ENCODE measurements around the gene KPNA6. TPM values are rescaled to one million over a fixed set of nuclear protein-coding genes. Genes with fewer than 3 reads are reported as not detected.
"Not testable (repeated sequence)": the region's sequence is repeated elsewhere in the genome, so short reads cannot be mapped to it uniquely, and the experiment has no call there.

KPNA6 gene
- total and polyA plus RNA-seq, 3 experiments from 2014 or later: 29.3 to 96.7 (median 91.8) TPM

GRCh38 chr1:32128479-32128878 lies 20.6 kb downstream of the KPNA6 start:
- Mint-ChIP-seq H3K9me3 (no peaks in the 10 kb centered on the region), H3K4me1 (peaks cover 36 to 65% (median 42%) of the 10 kb centered on the region in 3 donors), H3K27ac (peak overlapping the region in 2 of 8 donors; percentile 27 to 31), H3K4me3 (no peak overlapping the region), H3K36me3 (peaks cover 0 to 35% (median 2%) of the 10 kb centered on the region in 3 donors), H3K27me3 (no peaks in the 10 kb centered on the region)
- ChIA-PET CTCF (no interaction called here), POLR2A (no interaction called here)
- no peaks in the 10 kb centered on the region for H3K27me3 ChIP-seq (ENCODE audit: insufficient read depth, low read length, poor library complexity, severe bottlenecking)
- H3K4me3 ChIP-seq (ENCODE audit: low read length): no peak overlapping the region
- peaks cover 30% of the 10 kb centered on the region for H3K4me1 ChIP-seq (ENCODE audit: insufficient read depth, low read length)
- H3K36me3 ChIP-seq (ENCODE audit: insufficient read depth, low read length): no peaks in the 10 kb centered on the region
- H3K9me3 ChIP-seq (ENCODE audit: low read length): no peaks in the 10 kb centered on the region
- peak overlapping the region; percentile 28 for H3K27ac ChIP-seq (ENCODE audit: low read depth, low read length)
- no peak for DNase-seq

- no peaks in the 10 kb centered on the region for H3K27me3 Mint-ChIP-seq
- Histone ChIP-seq H3K9me3 (ENCODE audit: low read length) (no peaks in the 10 kb centered on the region), H3K27me3 (ENCODE audit: insufficient read depth, low read length, poor library complexity, severe bottlenecking) (no peaks in the 10 kb centered on the region), H3K4me3 (ENCODE audit: low read length) (no peak overlapping the region), H3K36me3 (ENCODE audit: insufficient read depth, low read length) (no peaks in the 10 kb centered on the region), H3K4me1 (ENCODE audit: insufficient read depth, low read length) (peaks cover 29% of the 10 kb centered on the region), H3K27ac (ENCODE audit: low read depth, low read length) (no peak overlapping the region)
- ChIA-PET CTCF (interaction anchor here (0.9 kb wide), 1 partner anchor 19 kb away, joined by 3 read pairs; no protein-coding TSS in a partner anchor), POLR2A (no interaction called here)
- no peak overlapping the region for H3K4me3 Mint-ChIP-seq
- peak overlapping the region in 1 of 8 donors; percentile 85 for H3K27ac Mint-ChIP-seq
- H3K9me3 Mint-ChIP-seq: no peaks in the 10 kb centered on the region
- H3K4me1 Mint-ChIP-seq: peaks cover 36 to 66% (median 42%) of the 10 kb centered on the region in 3 donors
- H3K36me3 Mint-ChIP-seq: peaks cover 0 to 38% (median 3%) of the 10 kb centered on the region in 3 donors
- no peak for DNase-seq
These were observed 21.1 kb downstream of the KPNA6 start for GRCh38 chr1:32128964-32129363.

- Mint-ChIP-seq H3K36me3 (peaks cover 0 to 47% (median 5%) of the 10 kb centered on the region in 3 donors), H3K4me1 (peaks cover 28 to 62% (median 43%) of the 10 kb centered on the region in 3 donors)
- H3K4me3 Mint-ChIP-seq; H3K4me3 ChIP-seq (ENCODE audit: low read length); H3K27ac Mint-ChIP-seq; H3K9me3 Mint-ChIP-seq; H3K4me1 ChIP-seq (ENCODE audit: insufficient read depth, low read length); CTCF ChIA-PET; H3K27me3 Mint-ChIP-seq; H3K36me3 ChIP-seq (ENCODE audit: insufficient read depth, low read length); H3K9me3 ChIP-seq (ENCODE audit: low read length); POLR2A ChIA-PET; H3K27me3 ChIP-seq (ENCODE audit: insufficient read depth, low read length, poor library complexity, severe bottlenecking); H3K27ac ChIP-seq (ENCODE audit: low read depth, low read length); DNase-seq: not testable (repeated sequence)
These were observed 26.1 kb downstream of the KPNA6 start for GRCh38 chr1:32133950-32134280.

- no peaks in the 10 kb centered on the region for H3K27me3 Mint-ChIP-seq
- POLR2A ChIA-PET: no interaction called here
These were observed 29.3 kb downstream of the KPNA6 start for GRCh38 chr1:32137111-32137510.

GRCh38 chr1:32138965-32139364 lies 31.1 kb downstream of the KPNA6 start:
- H3K27ac Mint-ChIP-seq: peak overlapping the region in 6 of 8 donors; percentile 4 to 73 (median 27)
- peaks cover 0 to 28% (median 9%) of the 10 kb centered on the region in 3 donors for H3K36me3 Mint-ChIP-seq
- H3K4me1 Mint-ChIP-seq: peaks cover 53 to 78% (median 76%) of the 10 kb centered on the region in 3 donors
- DNase-seq: no peak
- Histone ChIP-seq H3K27ac (ENCODE audit: low read depth, low read length) (no peak overlapping the region), H3K4me3 (ENCODE audit: low read length) (no peak overlapping the region), H3K9me3 (ENCODE audit: low read length) (no peaks in the 10 kb centered on the region), H3K27me3 (ENCODE audit: insufficient read depth, low read length, poor library complexity, severe bottlenecking) (no peaks in the 10 kb centered on the region), H3K36me3 (ENCODE audit: insufficient read depth, low read length) (no peaks in the 10 kb centered on the region), H3K4me1 (ENCODE audit: insufficient read depth, low read length) (peaks cover 14% of the 10 kb centered on the region)
- ChIA-PET CTCF (no interaction called here), POLR2A (no interaction called here)
- H3K27me3 Mint-ChIP-seq: no peaks in the 10 kb centered on the region
- no peak overlapping the region for H3K4me3 Mint-ChIP-seq
- no peaks in the 10 kb centered on the region for H3K9me3 Mint-ChIP-seq

More at GRCh38 chr1:32137111-32137510, 29.3 kb downstream of the KPNA6 start:
- Histone ChIP-seq H3K27ac (ENCODE audit: low read depth, low read length) (no peak overlapping the region), H3K4me1 (ENCODE audit: insufficient read depth, low read length) (peaks cover 7% of the 10 kb centered on the region), H3K9me3 (ENCODE audit: low read length) (no peaks in the 10 kb centered on the region), H3K36me3 (ENCODE audit: insufficient read depth, low read length) (no peaks in the 10 kb centered on the region), H3K4me3 (ENCODE audit: low read length) (no peak overlapping the region), H3K27me3 (ENCODE audit: insufficient read depth, low read length, poor library complexity, severe bottlenecking) (no peaks in the 10 kb centered on the region)
- Mint-ChIP-seq H3K4me1 (peaks cover 41 to 69% (median 59%) of the 10 kb centered on the region in 3 donors), H3K4me3 (no peak overlapping the region), H3K36me3 (peaks cover 0 to 32% (median 10%) of the 10 kb centered on the region in 3 donors), H3K27ac (no peak overlapping the region), H3K9me3 (no peaks in the 10 kb centered on the region)
- DNase-seq: no peak
- CTCF ChIA-PET: no interaction called here

- Mint-ChIP-seq H3K36me3 (peaks cover 0 to 26% (median 5%) of the 10 kb centered on the region in 3 donors), H3K4me1 (peaks cover 57 to 76% (median 75%) of the 10 kb centered on the region in 3 donors), H3K9me3 (peaks cover 0 to 6% (median 1%) of the 10 kb centered on the region in 5 donors), H3K27me3 (no peaks in the 10 kb centered on the region), H3K4me3 (peak overlapping the region in 1 of 7 donors; percentile 37), H3K27ac (peak overlapping the region in 4 of 8 donors; percentile 24 to 82 (median 52))
- ChIA-PET CTCF (no interaction called here), POLR2A (no interaction called here)
- Histone ChIP-seq H3K36me3 (ENCODE audit: insufficient read depth, low read length) (no peaks in the 10 kb centered on the region), H3K27ac (ENCODE audit: low read depth, low read length) (no peak overlapping the region), H3K4me1 (ENCODE audit: insufficient read depth, low read length) (peaks cover 14% of the 10 kb centered on the region), H3K4me3 (ENCODE audit: low read length) (no peak overlapping the region), H3K27me3 (ENCODE audit: insufficient read depth, low read length, poor library complexity, severe bottlenecking) (no peaks in the 10 kb centered on the region), H3K9me3 (ENCODE audit: low read length) (no peaks in the 10 kb centered on the region)
- DNase-seq: no peak
These were observed 34.8 kb downstream of the KPNA6 start for GRCh38 chr1:32142446-32143301.

- H3K9me3 ChIP-seq (ENCODE audit: low read length); H3K27ac ChIP-seq (ENCODE audit: low read depth, low read length); H3K4me3 ChIP-seq (ENCODE audit: low read length); CTCF ChIA-PET; H3K36me3 ChIP-seq (ENCODE audit: insufficient read depth, low read length); POLR2A ChIA-PET; DNase-seq; H3K27me3 ChIP-seq (ENCODE audit: insufficient read depth, low read length, poor library complexity, severe bottlenecking); H3K27me3 Mint-ChIP-seq: not testable (repeated sequence)
- H3K4me1 Mint-ChIP-seq: peaks cover 53 to 74% (median 70%) of the 10 kb centered on the region in 3 donors
- peaks cover 6 to 32% (median 6%) of the 10 kb centered on the region in 3 donors for H3K36me3 Mint-ChIP-seq
- H3K4me3 Mint-ChIP-seq: peak overlapping the region in 1 of 7 donors; percentile 37
- peak overlapping the region in 1 of 8 donors; percentile 7 for H3K27ac Mint-ChIP-seq
- H3K9me3 Mint-ChIP-seq: peaks cover 0 to 11% (median 7%) of the 10 kb centered on the region in 5 donors
- peaks cover 14% of the 10 kb centered on the region for H3K4me1 ChIP-seq (ENCODE audit: insufficient read depth, low read length)
These were observed 35.4 kb downstream of the KPNA6 start for GRCh38 chr1:32143302-32143695.

GRCh38 chr1:32144033-32144432 lies 36.2 kb downstream of the KPNA6 start:
- no peak overlapping the region for H3K4me3 Mint-ChIP-seq
- Histone ChIP-seq H3K36me3 (ENCODE audit: insufficient read depth, low read length) (no peaks in the 10 kb centered on the region), H3K4me1 (ENCODE audit: insufficient read depth, low read length) (peaks cover 13% of the 10 kb centered on the region), H3K4me3 (ENCODE audit: low read length) (no peak overlapping the region), H3K27ac (ENCODE audit: low read depth, low read length) (no peak overlapping the region), H3K27me3 (ENCODE audit: insufficient read depth, low read length, poor library complexity, severe bottlenecking) (no peaks in the 10 kb centered on the region), H3K9me3 (ENCODE audit: low read length) (peaks cover 6% of the 10 kb centered on the region)
- H3K27ac Mint-ChIP-seq: peak overlapping the region in 1 of 8 donors; percentile 43
- peaks cover 49 to 66% (median 63%) of the 10 kb centered on the region in 3 donors for H3K4me1 Mint-ChIP-seq
- peaks cover 10 to 33% (median 13%) of the 10 kb centered on the region in 3 donors for H3K36me3 Mint-ChIP-seq
- ChIA-PET POLR2A (no interaction called here), CTCF (no interaction called here)
- no peaks in the 10 kb centered on the region for H3K27me3 Mint-ChIP-seq
- H3K9me3 Mint-ChIP-seq: peaks cover 3 to 15% (median 14%) of the 10 kb centered on the region in 5 donors
- no peak for DNase-seq
